GM12878 (cell line): ENCODE results near the gene EFTUD2. TPM values are rescaled to one million over a fixed set of nuclear protein-coding genes. Genes with fewer than 3 reads are reported as not detected.

ENCODE experiments used
- ATAC-seq: fragments of 200-7000 bp; cut with Tn5 transposase; 3 replicates; pipeline ENCODE4 v1.9.1; 2020; ENCODE audit warnings: mild to moderate bottlenecking, moderate library complexity
- BruUV-seq: library from RNA; stranded (reverse); fragments of 400-500 nt; replicated peaks from 2 replicates; lab custom pipeline; 2021; lab: Mats Ljungman, UMichigan
- CTCF ChIA-PET: fragments of 300-600 bp; sonication (Branson Sonifier 250); formaldehyde crosslinking; extraction: SDS; loops from one replicate; lab custom pipeline; 2021; ENCODE audit warnings: inconsistent platforms; lab: Yijun Ruan, JAX
- POLR2A ChIA-PET: fragments of 350-600 bp; formaldehyde crosslinking; extraction: SDS; loops from one replicate; lab custom pipeline; 2021; ENCODE audit warnings: inconsistent platforms; lab: Charles Lee
- RAD21 ChIA-PET: fragments of 300-600 bp; sonication (Branson Sonifier 250); formaldehyde crosslinking; loops from one replicate; lab custom pipeline; 2023; ENCODE audit warnings: antibody characterized with exemption; ENCODE audit not compliant: unreplicated experiment; lab: Charles Lee
- SMC1A ChIA-PET: fragments of 300-600 bp; sonication (Branson Sonifier 250); formaldehyde crosslinking; loops from one replicate; lab custom pipeline; 2023; ENCODE audit not compliant: unreplicated experiment, uncharacterized antibody; lab: Charles Lee
- DNase-seq: peaks from one replicate; pipeline ENCODE4 v3.0.0-alpha.2; 2011; ENCODE audit warnings: low read depth, low spot score
- FAIRE-seq: peaks from 3 replicates; lab custom pipeline; 2011; peaks lifted over from hg19 to GRCh38; lab: Jason Lieb, UNC
- H2AFZ ChIP-seq: 2 replicates; pipeline ENCODE4 v1.6.0; 2011; ENCODE audit warnings: low read depth, low read length, control low read depth; ENCODE audit not compliant: control insufficient read depth
- H3K27ac ChIP-seq: 2 replicates; pipeline ENCODE4 v1.5.1; 2011; ENCODE audit warnings: control low read depth; ENCODE audit not compliant: control insufficient read depth, insufficient read depth
- H3K27me3 ChIP-seq, 2 experiments: replicated peaks in 1 of 2; 2 replicates each; pipeline versions ENCODE4 v1.6.0 to v1.6.1; 2011; ENCODE audit warnings: low read length in 1 of 2; ENCODE audit not compliant: control insufficient read depth in 2 of 2, insufficient read depth in 2 of 2
- H3K36me3 ChIP-seq, 2 experiments: 2 replicates each; pipeline ENCODE4 v1.5.1; 2011; ENCODE audit warnings: low read length in 1 of 2; ENCODE audit not compliant: control insufficient read depth in 2 of 2, insufficient read depth in 2 of 2
- H3K4me1 ChIP-seq: 2 replicates; pipeline ENCODE4 v1.6.1; 2011; ENCODE audit warnings: mild to moderate bottlenecking, low read length, moderate library complexity, mixed read lengths; ENCODE audit not compliant: control insufficient read depth, insufficient read depth
- H3K4me2 ChIP-seq: 2 replicates; pipeline ENCODE4 v1.6.0; 2011; ENCODE audit warnings: control low read depth; ENCODE audit not compliant: control insufficient read depth, insufficient read depth
- H3K4me3 ChIP-seq: fragments of 200-600 bp; sonication (generic); 2 replicates; pipeline ENCODE4 v1.5.1; 2016
- H3K79me2 ChIP-seq: 2 replicates; pipeline ENCODE4 v1.6.0; 2011; ENCODE audit warnings: low read length; ENCODE audit not compliant: control insufficient read depth, insufficient read depth
- H3K9ac ChIP-seq: 2 replicates; pipeline ENCODE4 v1.8.0; 2011; ENCODE audit warnings: low read length, control low read depth, mixed read lengths; ENCODE audit not compliant: control insufficient read depth, insufficient read depth
- H3K9me3 ChIP-seq: replicated peaks from 3 replicates; pipeline ENCODE4 v1.5.1; 2011; ENCODE audit warnings: mild to moderate bottlenecking, low read length; ENCODE audit not compliant: control insufficient read depth, insufficient read depth
- H4K20me1 ChIP-seq: 2 replicates; pipeline ENCODE4 v1.6.0; 2011; ENCODE audit not compliant: control insufficient read depth, insufficient read depth
- MAX ChIP-seq: IDR thresholded peaks from 2 replicates; pipeline ENCODE4 v1.6.1; 2012; ENCODE audit warnings: low read depth, low read length, improper control_type of control experiment
- PAX5 ChIP-seq: IDR thresholded peaks from 2 replicates; pipeline ENCODE4 v1.6.1; 2011; ENCODE audit warnings: low read depth, low read length, borderline replicate concordance
- SPI1 ChIP-seq: IDR thresholded peaks from 2 replicates; pipeline ENCODE4 v1.6.1; 2011; ENCODE audit warnings: low read depth, mild to moderate bottlenecking, low read length, moderate library complexity, borderline replicate concordance; ENCODE audit not compliant: insufficient read depth
- SUPT20H ChIP-seq: IDR thresholded peaks from 2 replicates; pipeline ENCODE4 v1.6.1; 2011; ENCODE audit warnings: low read depth, mild to moderate bottlenecking, low read length, moderate library complexity, borderline replicate concordance; ENCODE audit not compliant: control insufficient read depth
- ZNF384 ChIP-seq: IDR thresholded peaks from 2 replicates; pipeline ENCODE4 v1.6.1; 2012; ENCODE audit warnings: low read depth, mild to moderate bottlenecking, low read length, improper control_type of control experiment, borderline replicate concordance
- WGBS: methylation state at CpG from one replicate; pipeline ENCODE4 v1.1.6; 2016; ENCODE audit warnings: low lambda C conversion rate; ENCODE audit not compliant: insufficient replicate concordance, insufficient coverage; ENCODE audit errors: missing lambda C conversion rate; 5-methylcytosine and 5-hydroxymethylcytosine counted together
- in situ Hi-C: fragments of 300-500 bp; cut with MboI; formaldehyde crosslinking; loops from 9 replicates; pipeline ENCODE4 v1.14.3; 2018; ENCODE audit warnings: mixed read lengths
- intact Hi-C: fragments of 100-400 bp; cut with micrococcal nuclease; formaldehyde crosslinking; loops from one replicate; pipeline ENCODE4 v1.14.2; 2022; ENCODE audit not compliant: unreplicated experiment
- polyA plus RNA-seq, 11 experiments: library from polyadenylated mRNA; depleted of rRNA in 4 of 11; unstranded in 6 of 11; stranded (reverse) in 5 of 11; fragments of >200 nt; fragmentation: Nextera tagmentation in 4 of 11; fragmentation: Illumina TruSeq in 1 of 11; extraction: Ambion mirVana in 4 of 11; extraction: Trizol in 1 of 11; gene quantifications; 1 replicate in 1 of 11; 2 replicates in 10 of 11; pipeline versions ENCODE4 v1.2.1 to v1.2.3, GENCODE V29; 2011 to 2016; ENCODE audit warnings: inconsistent platforms in 2 of 11, missing spikeins in 2 of 11, low read depth in 1 of 11
- total RNA-seq, 4 experiments: library from RNA; depleted of rRNA in 3 of 4; stranded (reverse); fragments of >200 nt in 3 of 4; fragmentation: Illumina TruSeq in 1 of 4; extraction: Trizol in 1 of 4; gene quantifications; 2 replicates each; pipeline versions ENCODE4 v1.2.1 to v1.2.3, GENCODE V29; 2013 to 2021
- TF ChIP-seq, protein P1 (sequence below): fragments of 450-650 bp; IDR thresholded peaks from 2 replicates; pipeline ENCODE4 v1.6.1; 2017; ENCODE audit warnings: antibody characterized with exemption, mild to moderate bottlenecking, moderate library complexity
- TF ChIP-seq, protein P2 (sequence below): fragments of 450-650 bp; conservative IDR thresholded peaks from 2 replicates; pipeline ENCODE4 v1.6.1; 2017; ENCODE audit warnings: mild to moderate bottlenecking, moderate library complexity

Gene EFTUD2
- total and polyA plus RNA-seq, 10 of the 15 experiments (the other 5 are each of a cell fraction or from before 2014, with no cell fraction given) = 33.0 to 198 (median 126) TPM

- DNase-seq = no peak
- ChIA-PET POLR2A (no interaction called here), SMC1A (no interaction called here), RAD21 (interaction anchor here (1.1 kb wide), 1 partner anchor 16 kb away, joined by 5 read pairs; no protein-coding TSS in a partner anchor)
- H3K9ac ChIP-seq = no peak overlapping the region
- in situ Hi-C loops = no loop called here
- no peak overlapping the region for H3K27ac ChIP-seq
- no peak for TF ChIP-seq MAX
- TF ChIP-seq ZNF384 = no peak
- TF ChIP-seq SPI1 = no peak
- TF ChIP-seq, protein P1, sequence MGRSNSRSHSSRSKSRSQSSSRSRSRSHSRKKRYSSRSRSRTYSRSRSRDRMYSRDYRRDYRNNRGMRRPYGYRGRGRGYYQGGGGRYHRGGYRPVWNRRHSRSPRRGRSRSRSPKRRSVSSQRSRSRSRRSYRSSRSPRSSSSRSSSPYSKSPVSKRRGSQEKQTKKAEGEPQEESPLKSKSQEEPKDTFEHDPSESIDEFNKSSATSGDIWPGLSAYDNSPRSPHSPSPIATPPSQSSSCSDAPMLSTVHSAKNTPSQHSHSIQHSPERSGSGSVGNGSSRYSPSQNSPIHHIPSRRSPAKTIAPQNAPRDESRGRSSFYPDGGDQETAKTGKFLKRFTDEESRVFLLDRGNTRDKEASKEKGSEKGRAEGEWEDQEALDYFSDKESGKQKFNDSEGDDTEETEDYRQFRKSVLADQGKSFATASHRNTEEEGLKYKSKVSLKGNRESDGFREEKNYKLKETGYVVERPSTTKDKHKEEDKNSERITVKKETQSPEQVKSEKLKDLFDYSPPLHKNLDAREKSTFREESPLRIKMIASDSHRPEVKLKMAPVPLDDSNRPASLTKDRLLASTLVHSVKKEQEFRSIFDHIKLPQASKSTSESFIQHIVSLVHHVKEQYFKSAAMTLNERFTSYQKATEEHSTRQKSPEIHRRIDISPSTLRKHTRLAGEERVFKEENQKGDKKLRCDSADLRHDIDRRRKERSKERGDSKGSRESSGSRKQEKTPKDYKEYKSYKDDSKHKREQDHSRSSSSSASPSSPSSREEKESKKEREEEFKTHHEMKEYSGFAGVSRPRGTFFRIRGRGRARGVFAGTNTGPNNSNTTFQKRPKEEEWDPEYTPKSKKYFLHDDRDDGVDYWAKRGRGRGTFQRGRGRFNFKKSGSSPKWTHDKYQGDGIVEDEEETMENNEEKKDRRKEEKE = no peak
- no peak for TF ChIP-seq PAX5
- TF ChIP-seq, protein P2, sequence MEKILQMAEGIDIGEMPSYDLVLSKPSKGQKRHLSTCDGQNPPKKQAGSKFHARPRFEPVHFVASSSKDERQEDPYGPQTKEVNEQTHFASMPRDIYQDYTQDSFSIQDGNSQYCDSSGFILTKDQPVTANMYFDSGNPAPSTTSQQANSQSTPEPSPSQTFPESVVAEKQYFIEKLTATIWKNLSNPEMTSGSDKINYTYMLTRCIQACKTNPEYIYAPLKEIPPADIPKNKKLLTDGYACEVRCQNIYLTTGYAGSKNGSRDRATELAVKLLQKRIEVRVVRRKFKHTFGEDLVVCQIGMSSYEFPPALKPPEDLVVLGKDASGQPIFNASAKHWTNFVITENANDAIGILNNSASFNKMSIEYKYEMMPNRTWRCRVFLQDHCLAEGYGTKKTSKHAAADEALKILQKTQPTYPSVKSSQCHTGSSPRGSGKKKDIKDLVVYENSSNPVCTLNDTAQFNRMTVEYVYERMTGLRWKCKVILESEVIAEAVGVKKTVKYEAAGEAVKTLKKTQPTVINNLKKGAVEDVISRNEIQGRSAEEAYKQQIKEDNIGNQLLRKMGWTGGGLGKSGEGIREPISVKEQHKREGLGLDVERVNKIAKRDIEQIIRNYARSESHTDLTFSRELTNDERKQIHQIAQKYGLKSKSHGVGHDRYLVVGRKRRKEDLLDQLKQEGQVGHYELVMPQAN = no peak
- no peak for TF ChIP-seq SUPT20H
- TF ChIP-seq, all 136 proteins: peak for 0
- Histone ChIP-seq H3K27me3 (no peaks in the 10 kb centered on the region), H3K4me2 (no peak overlapping the region), H4K20me1 (no peaks in the 10 kb centered on the region), H3K4me1 (peaks cover 3% of the 10 kb centered on the region; the same call in 1 of the 2 replicates), H3K79me2 (no peaks in the 10 kb centered on the region), H3K36me3 (no peaks in the 10 kb centered on the region), H3K4me3 (no peak overlapping the region), H3K9me3 (no peaks in the 10 kb centered on the region), H2AFZ (no peak overlapping the region)
- 63% methylated on average over 35 of the region's 35 CpGs for WGBS
- BruUV-seq = no TSS peak
- CTCF ChIA-PET = interaction anchor here (0.6 to 3.6 kb wide), 3 partner anchors 16 to 231 kb away, joined by 3 to 15 read pairs (median 3); partner anchors contain the start of gene ACBD4
- intact Hi-C loops = no loop called here
- no peak for FAIRE-seq
- no peak for ATAC-seq
These were observed 5.0 kb upstream of the EFTUD2 start for GRCh38 chr17:44904001-44904984.
